HG03039 (cell line): ENCODE measurements around the gene SIGLEC10.
"Not testable (repeated sequence)": the region's sequence is repeated elsewhere in the genome, so short reads cannot be mapped to it uniquely, and the experiment has no call there.

Source experiments
- ATAC-seq: cut with Tn5 transposase; IDR thresholded peaks from one replicate; pipeline ENCODE4 v1.9.1; 2021; ENCODE audit warnings: mild to moderate bottlenecking, moderate library complexity; ENCODE audit not compliant: unreplicated experiment

The SIGLEC10 gene

DNA sequence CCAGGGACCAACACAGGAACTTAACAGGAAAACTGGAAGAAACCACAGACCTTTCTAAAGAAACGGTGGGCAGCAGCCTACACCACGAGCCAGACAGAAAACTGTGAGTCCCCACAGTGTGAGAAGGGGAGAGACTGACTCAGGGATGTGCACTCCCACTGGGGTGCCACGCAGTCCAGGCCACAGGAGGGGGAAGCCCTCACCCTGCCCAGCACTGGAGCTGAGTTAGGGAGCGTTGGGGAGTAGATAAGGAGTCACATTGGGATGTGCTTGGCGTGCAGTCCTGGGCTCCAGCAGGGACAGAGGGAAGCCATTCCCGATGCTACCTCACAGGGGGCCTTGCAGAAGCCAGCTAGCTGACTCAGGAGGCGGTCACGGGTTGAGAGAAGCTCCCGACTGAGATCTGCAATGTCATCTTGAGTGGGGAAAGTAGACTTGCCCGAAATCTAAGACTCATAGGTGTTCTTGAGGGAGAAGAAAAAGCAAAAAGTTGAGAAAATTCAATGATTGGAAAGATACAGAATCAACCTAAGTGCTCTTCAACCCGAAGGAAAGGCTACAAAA is 23.5 kb upstream of the SIGLEC10 start:
- no peak for ATAC-seq

- no peak for ATAC-seq
Measured at GRCh38 chr19:51440052-51440451, 22.6 kb upstream of the SIGLEC10 start.

GRCh38 chr19:51439021-51439465 is 21.6 kb upstream of the SIGLEC10 start:
- ATAC-seq = no peak

- ATAC-seq = no peak
Measured at GRCh38 chr19:51434456-51434855, 17.0 kb upstream of the SIGLEC10 start.

DNA sequence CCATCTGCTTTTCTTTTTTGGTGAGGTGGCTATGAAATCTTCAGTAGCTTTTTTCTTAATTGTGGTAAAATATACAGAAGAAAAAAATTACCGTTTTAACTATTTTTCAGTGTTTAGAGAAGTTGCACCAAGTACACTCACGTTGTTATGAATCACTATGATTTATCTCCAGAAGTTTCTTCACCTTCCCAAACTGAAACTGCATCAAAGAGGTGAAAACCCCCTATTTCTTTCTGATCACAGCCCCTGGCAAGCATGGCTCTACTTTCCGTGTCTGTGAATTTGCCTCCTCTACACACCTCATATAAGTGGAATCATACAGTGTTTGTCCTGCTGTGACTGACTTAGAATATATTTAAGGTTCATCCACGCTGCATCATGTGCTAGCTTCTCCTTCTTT is 15.6 kb upstream of the SIGLEC10 start:
- ATAC-seq = no peak

GRCh38 chr19:51431124-51431523 is 13.7 kb upstream of the SIGLEC10 start:
- ATAC-seq = no peak

DNA sequence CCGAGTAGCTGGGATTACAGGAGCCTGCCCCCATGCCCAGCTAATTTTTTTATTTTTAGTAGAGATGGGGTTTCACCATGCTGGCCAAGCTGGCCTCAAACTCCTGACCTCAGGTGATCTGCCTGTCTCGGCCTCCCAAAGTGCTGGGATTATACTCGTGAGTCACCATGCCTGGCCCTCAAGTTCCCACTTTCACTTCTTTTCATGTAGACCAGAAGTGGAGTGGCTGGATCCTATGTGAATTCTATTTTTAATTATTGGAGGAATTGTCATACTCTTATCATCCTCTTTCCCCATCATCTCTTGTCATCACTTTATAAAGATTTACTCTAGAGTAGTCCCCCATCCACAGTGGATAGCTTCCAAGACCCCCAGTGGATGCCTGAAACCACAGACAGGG is 12.8 kb upstream of the SIGLEC10 start:
- ATAC-seq = no peak

DNA sequence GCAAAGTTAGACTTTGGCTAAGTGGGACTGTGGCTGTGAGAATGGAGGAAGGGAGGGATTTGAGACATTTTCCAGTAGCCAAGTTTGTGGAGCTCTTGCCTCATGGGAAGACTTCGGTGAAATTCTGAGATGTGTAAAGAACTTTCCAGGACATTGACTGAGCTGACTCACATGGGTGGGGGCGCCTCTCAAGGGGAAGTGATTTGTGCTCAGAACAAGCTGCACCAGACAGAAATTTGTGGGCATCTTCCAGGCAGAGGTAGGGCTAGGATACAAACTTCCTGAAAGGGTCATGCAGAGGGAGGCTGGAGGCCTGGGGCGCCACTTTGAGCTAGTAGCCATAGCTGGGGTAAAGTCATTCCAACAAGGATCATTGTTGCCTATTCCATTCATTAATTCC is 9.8 kb upstream of the SIGLEC10 start:
- ATAC-seq = no peak

GRCh38 chr19:51422053-51422448 is 4.6 kb upstream of the SIGLEC10 start:
- no peak for ATAC-seq

DNA sequence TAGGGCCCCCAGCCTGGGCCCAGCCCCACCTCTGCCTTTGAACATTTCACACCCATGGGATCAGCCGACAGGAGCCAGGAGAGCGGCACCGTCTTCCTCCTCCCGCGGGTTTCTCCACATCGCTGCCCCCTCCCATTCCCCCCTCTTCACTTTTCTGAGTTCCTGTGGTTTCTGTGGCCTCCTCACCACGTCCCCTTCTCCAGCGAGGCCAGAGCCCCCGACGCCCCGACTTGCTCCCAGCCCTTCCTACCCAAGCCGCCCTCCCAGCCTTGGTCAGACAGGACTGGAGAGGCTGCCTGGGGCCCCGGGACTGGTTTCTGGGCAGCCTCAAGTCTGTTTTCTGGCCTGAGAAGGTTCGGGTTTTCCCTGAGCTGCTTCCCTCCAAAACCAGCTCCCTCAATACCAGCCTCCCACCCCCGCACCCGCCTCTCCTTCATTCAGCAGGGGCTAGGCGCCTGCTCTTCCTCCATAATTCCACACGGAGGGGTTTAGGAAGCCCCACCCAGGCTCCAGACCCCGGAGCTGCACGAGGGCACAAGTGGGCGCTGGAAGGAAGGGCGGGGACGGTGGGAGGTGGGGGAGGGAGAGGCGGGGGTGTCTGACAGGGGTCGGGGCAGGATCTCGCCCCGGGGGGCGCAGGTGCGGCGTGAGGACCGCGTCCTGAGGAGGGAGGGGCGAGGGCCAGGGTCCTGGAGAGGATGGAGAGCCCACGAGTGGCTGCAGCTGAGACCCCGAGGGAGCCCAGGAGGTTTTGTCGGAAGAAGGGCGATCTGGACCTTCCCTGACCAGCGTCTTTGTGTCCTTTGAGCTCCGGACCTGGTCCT is 4.0 kb upstream of the SIGLEC10 start:
- no peak for ATAC-seq

DNA sequence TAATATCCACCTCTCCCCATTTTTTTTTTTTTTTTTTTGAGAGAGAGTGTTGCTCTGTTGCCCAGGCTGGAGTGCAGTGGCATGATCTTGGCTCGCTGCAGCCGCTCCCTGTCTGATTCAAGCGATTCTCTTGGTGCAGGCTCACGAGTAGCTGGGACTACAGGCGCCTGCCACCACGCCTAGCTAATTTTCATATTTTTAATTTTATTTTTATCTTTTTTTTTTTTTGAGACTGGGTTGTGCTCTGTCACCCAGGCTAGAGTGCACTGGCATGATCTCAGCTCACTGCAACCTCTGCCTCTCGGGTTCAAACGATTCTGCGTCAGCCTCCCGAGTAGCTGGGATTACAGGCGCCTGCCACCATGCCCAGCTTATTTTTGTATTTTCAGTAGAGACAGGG is 3.1 kb upstream of the SIGLEC10 start:
- ATAC-seq = not testable (repeated sequence)

DNA sequence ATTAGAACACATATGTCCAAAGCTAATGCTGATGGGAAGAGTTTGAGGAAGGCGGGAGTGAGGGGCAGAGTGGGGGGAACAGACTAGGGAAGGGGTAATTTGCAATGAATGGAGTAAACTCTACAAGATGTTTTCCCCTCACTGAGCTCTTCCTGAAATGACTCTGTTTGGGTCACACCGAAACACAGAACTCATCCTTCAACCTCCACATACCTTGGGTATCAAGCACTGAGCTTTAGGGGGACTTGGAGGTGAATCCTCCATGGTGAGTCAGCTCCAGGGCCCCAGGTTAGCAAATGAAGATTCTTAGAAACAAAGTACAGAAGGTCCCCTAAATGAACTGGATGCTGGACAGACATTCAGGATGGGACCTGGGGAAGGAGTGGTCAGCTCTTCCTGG is 1.3 kb upstream of the SIGLEC10 start:
- no peak for ATAC-seq

- ATAC-seq = peak; percentile 15
Measured at GRCh38 chr19:51417810-51418157, 342 bp upstream of the SIGLEC10 start.

- ATAC-seq = not testable (repeated sequence)
Measured at GRCh38 chr19:51416422-51416821, 1.0 kb downstream of the SIGLEC10 start.

GRCh38 chr19:51415187-51415586 is 2.3 kb downstream of the SIGLEC10 start:
- no peak for ATAC-seq

DNA sequence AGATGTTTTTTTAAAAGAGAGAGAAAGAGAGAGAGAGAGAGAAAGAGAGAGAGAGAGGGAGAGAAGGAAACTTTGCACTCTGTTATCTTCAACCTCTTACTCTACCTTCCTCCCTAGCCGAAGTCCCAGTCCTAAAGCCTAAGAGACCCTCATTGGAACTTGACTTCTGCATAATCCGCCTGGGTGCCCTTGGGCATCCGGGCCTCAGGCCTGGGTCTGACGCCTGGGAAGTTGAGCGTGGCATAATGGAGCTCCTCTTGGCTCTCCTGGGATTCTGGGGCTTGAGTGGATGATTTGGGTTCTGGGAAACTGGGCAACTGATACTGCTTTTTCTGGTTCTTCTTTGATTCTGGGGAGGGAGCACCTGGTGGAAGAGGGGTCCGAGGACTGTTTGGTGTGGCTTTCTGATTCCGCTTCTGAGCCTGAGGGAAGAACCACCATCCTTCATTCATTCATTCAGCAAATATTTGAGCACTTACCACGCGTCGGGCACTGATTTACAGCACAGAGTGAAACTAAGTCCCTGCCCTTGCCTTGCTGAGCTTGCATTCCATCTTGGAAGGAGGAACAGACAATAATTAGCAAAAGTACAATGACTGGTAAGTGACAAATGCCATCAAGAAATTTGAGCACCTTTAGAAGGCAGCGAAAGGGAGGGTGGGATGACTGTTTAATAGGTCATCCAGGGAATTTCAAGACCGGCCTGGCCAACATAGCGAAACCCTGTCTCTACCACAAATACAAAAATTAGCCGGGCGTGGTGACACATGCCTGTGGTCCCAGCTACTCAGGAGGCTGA is 6.3 kb downstream of the SIGLEC10 start:
- no peak for ATAC-seq

- ATAC-seq = no peak
Measured at GRCh38 chr19:51407511-51408131, 9.8 kb downstream of the SIGLEC10 start.

DNA sequence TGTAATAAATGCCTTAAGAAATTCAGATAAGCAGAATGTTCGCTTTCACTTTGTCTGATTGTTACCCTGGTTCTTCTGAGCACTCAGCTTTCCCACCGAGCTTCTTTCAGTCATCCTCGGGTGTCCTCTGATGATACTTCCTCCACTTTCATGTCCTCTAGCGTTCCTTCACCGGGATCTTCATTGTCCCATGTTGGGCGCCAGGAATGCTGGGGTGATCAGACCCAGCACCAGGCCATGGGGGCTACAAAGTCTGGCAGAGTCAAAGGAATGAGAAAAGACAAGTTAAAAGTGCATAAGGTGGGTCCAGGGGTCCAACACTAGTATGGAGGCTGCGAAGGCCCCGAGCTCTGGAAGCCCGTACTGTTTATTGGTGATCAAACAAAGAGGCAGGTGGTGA is 15.3 kb downstream of the SIGLEC10 start:
- ATAC-seq = no peak

DNA sequence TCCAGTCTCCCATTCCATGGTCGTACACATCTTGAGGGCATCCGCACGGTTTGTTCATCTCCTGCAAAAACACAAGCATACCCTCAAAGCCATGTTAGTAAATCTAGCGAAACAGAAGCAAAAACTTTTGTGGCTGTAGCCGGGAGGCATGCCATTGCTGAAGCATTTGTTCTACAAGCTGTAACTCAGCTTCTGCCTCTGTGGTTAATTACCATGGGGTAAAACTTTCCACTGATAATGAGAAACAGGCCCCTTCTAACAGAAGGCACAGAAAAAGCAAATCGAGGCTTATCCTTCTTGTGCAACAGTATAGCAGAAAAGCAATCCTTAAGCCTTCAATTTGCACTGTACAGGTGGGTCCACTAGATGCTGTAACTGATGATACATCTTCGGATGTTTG is 17.5 kb downstream of the SIGLEC10 start:
- not testable (repeated sequence) for ATAC-seq

- ATAC-seq = no peak
Measured at GRCh38 chr19:51399231-51399630, 18.2 kb downstream of the SIGLEC10 start.

DNA sequence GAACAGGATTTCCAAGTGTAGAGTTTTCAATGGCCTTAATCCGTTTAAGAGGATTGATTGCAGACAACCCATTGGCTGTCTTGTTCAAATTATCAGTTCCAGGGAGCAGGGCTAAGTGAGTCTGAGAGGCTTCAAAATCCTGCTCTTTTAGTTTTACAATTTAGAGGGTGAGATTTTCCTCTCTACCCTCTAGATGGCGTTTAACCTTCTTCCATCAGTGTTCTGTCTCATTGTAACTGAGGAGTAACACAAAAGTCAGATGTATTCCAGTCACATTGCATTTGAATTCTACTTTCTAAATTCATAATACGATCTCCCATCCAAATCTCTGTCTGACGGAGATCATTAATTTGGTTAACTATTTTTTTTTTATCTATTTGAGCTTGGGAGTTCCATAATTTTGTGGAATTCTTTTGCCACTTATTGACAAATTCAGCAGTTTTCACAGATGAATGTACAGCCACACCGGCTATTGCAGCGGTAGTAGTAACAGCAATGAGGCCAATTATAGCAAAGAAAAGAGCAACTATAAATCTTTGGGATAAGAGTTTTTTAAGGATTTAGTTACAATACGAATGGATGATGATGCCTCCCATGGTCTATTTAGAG is 19.2 kb downstream of the SIGLEC10 start:
- no peak for ATAC-seq
